ENCODE results near the gene SPACA4. TPM values are rescaled to one million over a fixed set of nuclear protein-coding genes. Genes with fewer than 3 reads are reported as not detected.

Gene SPACA4
- total RNA-seq, 3 donors from 2014 or later (not counting 1 experiment from before 2014, with no cell fraction given), result not detected

DNA sequence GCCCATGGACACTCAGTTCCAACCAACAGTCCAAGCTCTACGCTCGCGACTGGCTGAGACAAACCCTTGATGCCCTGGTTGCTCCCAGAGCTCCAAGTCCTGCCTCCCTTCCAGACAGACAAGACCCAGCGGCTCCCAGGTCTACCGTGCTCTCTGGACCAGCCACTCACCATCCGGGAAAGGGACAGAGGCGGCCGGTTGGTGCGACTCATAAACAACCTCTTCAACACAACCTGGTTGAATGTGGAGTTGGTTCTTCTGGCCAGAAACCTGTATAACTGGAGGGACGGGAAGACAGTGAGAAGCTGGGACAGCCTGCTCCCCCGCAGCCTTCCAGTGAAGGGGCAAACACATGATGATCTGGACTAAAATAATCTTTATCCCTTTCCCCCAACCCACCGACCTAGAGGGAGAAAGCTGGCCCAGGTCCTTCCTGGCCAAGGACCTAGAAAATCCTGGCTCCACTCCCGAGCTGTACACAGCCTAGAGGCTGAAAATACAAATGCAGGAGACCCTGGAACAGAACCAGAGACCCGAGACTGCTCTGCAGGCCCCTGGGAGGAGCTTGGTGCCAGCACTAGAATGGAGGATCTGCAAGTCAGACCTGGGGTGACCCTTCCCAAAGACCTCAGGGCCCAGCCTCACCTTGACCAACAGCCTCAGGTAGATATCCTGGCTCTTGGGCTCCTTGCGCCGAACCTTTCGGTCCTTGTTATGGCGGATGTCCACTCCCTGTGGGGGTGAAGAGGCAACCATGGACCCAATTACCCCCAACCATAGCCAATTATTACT is 10.8 kb downstream of the SPACA4 start:
- H3K4me3 ChIP-seq (ENCODE audit: low read length), result no peak overlapping the region
- intact Hi-C loops (cut with micrococcal nuclease), result no loop called here
- TF ChIP-seq, protein P1, sequence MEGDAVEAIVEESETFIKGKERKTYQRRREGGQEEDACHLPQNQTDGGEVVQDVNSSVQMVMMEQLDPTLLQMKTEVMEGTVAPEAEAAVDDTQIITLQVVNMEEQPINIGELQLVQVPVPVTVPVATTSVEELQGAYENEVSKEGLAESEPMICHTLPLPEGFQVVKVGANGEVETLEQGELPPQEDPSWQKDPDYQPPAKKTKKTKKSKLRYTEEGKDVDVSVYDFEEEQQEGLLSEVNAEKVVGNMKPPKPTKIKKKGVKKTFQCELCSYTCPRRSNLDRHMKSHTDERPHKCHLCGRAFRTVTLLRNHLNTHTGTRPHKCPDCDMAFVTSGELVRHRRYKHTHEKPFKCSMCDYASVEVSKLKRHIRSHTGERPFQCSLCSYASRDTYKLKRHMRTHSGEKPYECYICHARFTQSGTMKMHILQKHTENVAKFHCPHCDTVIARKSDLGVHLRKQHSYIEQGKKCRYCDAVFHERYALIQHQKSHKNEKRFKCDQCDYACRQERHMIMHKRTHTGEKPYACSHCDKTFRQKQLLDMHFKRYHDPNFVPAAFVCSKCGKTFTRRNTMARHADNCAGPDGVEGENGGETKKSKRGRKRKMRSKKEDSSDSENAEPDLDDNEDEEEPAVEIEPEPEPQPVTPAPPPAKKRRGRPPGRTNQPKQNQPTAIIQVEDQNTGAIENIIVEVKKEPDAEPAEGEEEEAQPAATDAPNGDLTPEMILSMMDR (IDR thresholded peaks at IDR 0.05), result no peak
- H3K27me3 ChIP-seq (ENCODE audit: control insufficient read depth, insufficient read depth, low read length), result no peaks in the 10 kb centered on the region
- Mint-ChIP-seq H3K4me1 (peaks cover 36 to 40% of the 10 kb centered on the region in 2 donors), H3K27me3 (ENCODE audit: low read depth in 2 of 2) (no peaks in the 10 kb centered on the region), H3K9me3 (no peaks in the 10 kb centered on the region), H3K36me3 (no peaks in the 10 kb centered on the region), H3K4me3 (peak overlapping the region; percentile 96), H3K27ac (peak overlapping the region; percentile 97 to 99)
- H3K36me3 ChIP-seq (ENCODE audit: control insufficient read depth, insufficient read depth, low read length), result peaks cover 33% of the 10 kb centered on the region
- peaks cover 40% of the 10 kb centered on the region for H3K4me1 ChIP-seq (ENCODE audit: control insufficient read depth, insufficient read depth, low read length)
- peak overlapping the region; percentile 65 for H3K27ac ChIP-seq (ENCODE audit: low read length)
- ATAC-seq (no peak), DNase-seq (no peak)
- WGBS (ENCODE audit: insufficient coverage), result 79% methylated on average over 13 of the region's 18 CpGs
- no peaks in the 10 kb centered on the region for H3K9me3 ChIP-seq (ENCODE audit: control insufficient read depth, insufficient read depth, low read length)

DNA sequence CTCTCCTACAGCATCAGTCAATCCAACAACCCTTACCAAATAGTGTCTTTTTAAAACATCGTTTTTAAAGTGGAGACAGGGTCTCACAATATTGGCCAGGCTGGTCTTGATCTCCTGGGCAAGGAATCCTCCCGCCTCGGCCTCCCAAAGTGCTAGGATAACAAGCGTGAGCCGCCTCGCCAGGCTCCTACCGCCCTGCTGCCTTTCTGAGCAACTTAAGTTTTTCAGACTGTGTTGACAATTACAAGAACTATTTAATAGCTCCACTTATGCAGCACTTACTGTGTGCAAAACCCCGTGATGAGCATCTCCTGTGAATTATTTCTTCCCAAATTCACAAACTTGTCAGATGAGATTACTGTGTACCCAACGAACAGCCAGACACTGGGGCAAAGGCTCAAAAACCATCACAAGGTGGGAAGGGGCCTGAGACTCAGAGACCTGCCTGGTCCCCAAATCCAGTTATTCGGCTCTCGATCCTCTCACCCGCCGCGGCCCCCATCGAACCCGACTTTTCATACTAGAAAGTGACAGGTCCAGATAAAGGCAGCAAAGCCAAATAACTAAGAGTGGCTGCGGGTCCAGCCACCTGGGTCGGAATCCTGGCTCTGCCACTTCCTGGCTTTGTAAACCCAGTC is 11.9 kb downstream of the SPACA4 start:
- H3K36me3 ChIP-seq (ENCODE audit: control insufficient read depth, insufficient read depth, low read length), result peaks cover 33% of the 10 kb centered on the region
- intact Hi-C loops (cut with micrococcal nuclease), result loop anchor here (2.0 kb wide), 1 partner anchor 18 kb away; the partner anchor contains the start of gene DBP
- H3K4me1 Mint-ChIP-seq, result peaks cover 39 to 43% of the 10 kb centered on the region in 2 donors

DNA sequence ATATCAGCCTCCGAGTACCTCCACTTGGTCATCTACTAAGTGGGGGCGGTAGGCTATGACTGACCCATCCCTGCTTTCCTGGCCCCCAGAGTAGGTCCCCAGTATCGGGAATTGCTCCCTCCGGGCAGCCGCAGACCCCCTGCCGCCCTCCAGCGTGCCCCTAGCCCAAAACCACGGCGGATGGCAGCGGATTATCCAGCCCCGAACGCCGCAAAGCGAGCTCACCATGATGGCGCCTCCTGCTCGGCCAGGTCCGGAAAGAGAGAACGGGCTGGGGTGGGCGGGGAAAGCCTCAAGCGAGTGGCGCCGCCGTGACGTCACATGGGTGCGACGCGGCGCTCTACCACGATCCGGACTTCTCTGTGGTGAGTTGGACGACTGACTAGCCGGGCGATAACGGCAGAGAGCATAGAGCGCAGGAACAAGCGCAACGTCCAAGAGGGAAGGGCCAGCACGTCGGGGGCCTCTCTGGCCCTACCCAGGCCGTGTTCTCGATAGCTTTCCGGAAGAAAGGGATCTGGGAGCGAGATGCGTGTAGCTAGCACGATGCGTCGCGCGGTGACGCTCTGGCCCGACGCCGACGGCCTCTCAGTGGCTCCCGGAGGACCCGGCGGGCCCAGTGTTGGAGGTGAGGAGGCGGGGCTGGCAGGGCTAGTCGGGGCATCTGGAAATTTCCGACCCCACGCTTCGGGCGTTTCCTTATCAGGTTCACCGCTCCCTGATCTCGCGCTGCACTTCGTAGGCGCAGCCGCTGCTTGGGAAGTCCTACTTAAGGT is 12.6 kb downstream of the SPACA4 start, which contains the start of the genes RPL18 and SPHK2:
Gene RPL18, minus strand, starts transcription at position 263 of the 776 bp plus-strand sequence. Its CDS starts 35 bp downstream, at position 228.
Gene SPHK2, plus strand, starts transcription at position 591 of the 776 bp plus-strand sequence. CDS start 1,009 bp downstream, outside the sequence.
- Histone ChIP-seq H3K4me3 (ENCODE audit: low read length) (peak within 1 kb of the TSS; percentile 99), H3K27ac (ENCODE audit: low read length) (peak within 1 kb of the TSS; percentile 65), H3K36me3 (ENCODE audit: control insufficient read depth, insufficient read depth, low read length) (peaks cover 33% of the 10 kb centered on the region), H3K9me3 (ENCODE audit: control insufficient read depth, insufficient read depth, low read length) (no peaks in the 10 kb centered on the region), H3K27me3 (ENCODE audit: control insufficient read depth, insufficient read depth, low read length) (no peaks in the 10 kb centered on the region), H3K4me1 (ENCODE audit: control insufficient read depth, insufficient read depth, low read length) (peaks cover 54% of the 10 kb centered on the region)
- Mint-ChIP-seq H3K27ac (peak within 1 kb of the TSS; percentile 97 to 99), H3K4me1 (peaks cover 46 to 50% of the 10 kb centered on the region in 2 donors), H3K36me3 (no peaks in the 10 kb centered on the region), H3K27me3 (ENCODE audit: low read depth in 2 of 2) (no peaks in the 10 kb centered on the region), H3K9me3 (no peaks in the 10 kb centered on the region), H3K4me3 (peak within 1 kb of the TSS; percentile 96)
- TF ChIP-seq, protein P1 (IDR thresholded peaks at IDR 0.05), result no peak
- WGBS (ENCODE audit: insufficient coverage), result under 1% methylated on average over 69 of the region's 69 CpGs
- intact Hi-C loops (cut with micrococcal nuclease), result loop anchor here (2.0 kb wide), 1 partner anchor 18 kb away; the partner anchor contains the start of gene DBP
- peak; percentile 94 to 99 for DNase-seq
- ATAC-seq, result peak; percentile 79 to 94 (median 83)

More for the DNA sequence above, 11.9 kb downstream of the SPACA4 start:
- Histone ChIP-seq H3K27me3 (ENCODE audit: control insufficient read depth, insufficient read depth, low read length) (no peaks in the 10 kb centered on the region), H3K4me1 (ENCODE audit: control insufficient read depth, insufficient read depth, low read length) (peaks cover 48% of the 10 kb centered on the region), H3K4me3 (ENCODE audit: low read length) (peak overlapping the region; percentile 99), H3K27ac (ENCODE audit: low read length) (peak overlapping the region; percentile 65), H3K9me3 (ENCODE audit: control insufficient read depth, insufficient read depth, low read length) (no peaks in the 10 kb centered on the region)
- WGBS (ENCODE audit: insufficient coverage), result 1% methylated on average over 18 of the region's 18 CpGs
- peak overlapping the region; percentile 97 to 99 for H3K27ac Mint-ChIP-seq
- H3K27me3 Mint-ChIP-seq (ENCODE audit: low read depth in 2 of 2), result no peaks in the 10 kb centered on the region
- DNase-seq (no peak), ATAC-seq (no peak)
- TF ChIP-seq, protein P1 (IDR thresholded peaks at IDR 0.05), result no peak
- H3K9me3 Mint-ChIP-seq, result no peaks in the 10 kb centered on the region
- H3K4me3 Mint-ChIP-seq, result peak overlapping the region; percentile 96
- no peaks in the 10 kb centered on the region for H3K36me3 Mint-ChIP-seq

All from natural killer cell (primary cell).